Measurements from ENCODE around the gene MPND. TPM values are rescaled to one million over a fixed set of nuclear protein-coding genes. Genes with fewer than 3 reads are reported as not detected.

The MPND gene
- total RNA-seq, 1 experiment from 2014 or later, result 24.3 TPM

DNA sequence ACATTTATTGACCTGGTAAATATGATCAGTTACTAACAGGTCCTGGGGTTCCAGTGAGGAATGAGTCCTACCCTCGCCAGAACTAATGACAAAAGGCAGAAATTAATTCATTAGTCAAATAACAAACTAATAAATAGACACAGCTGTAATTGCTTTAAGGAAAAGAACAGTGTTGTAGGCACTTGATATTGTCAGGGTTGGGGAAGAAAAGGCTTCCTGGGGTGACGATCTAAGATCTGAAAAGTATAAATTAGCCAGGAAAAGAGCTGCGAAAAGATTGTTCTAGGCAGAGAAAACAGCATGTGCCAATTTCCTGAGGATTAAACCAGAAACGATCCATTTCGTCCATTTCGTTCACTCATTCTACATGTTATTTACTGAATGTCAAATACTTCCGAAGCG, 58.4 kb downstream of the MPND start:
- Histone ChIP-seq H3K27me3 (ENCODE audit: insufficient read depth, low read length) (no peaks in the 10 kb centered on the region), H3K27ac (ENCODE audit: low read depth, low read length) (peak overlapping the region; percentile 26; the same call in 1 of the 2 replicates), H3K9me3 (ENCODE audit: control insufficient read depth in 1 of 2, insufficient read depth in 1 of 2, low read depth in 1 of 2, low read length in 2 of 2) (no peaks in the 10 kb centered on the region), H3K9me2 (ENCODE audit: insufficient read depth) (no peaks in the 10 kb centered on the region), H3K4me3 (replicated peaks in 1 of 2; ENCODE audit: low read depth in 1 of 2, low read length in 2 of 2) (peak overlapping the region; percentile 31 to 36), H3K36me3 (ENCODE audit: control insufficient read depth in 1 of 2, insufficient read depth in 2 of 2, low read length in 2 of 2) (peaks cover 0 to 23% of the 10 kb centered on the region in 2 experiments; a peak in 3 of 4 replicates), H3K9ac (ENCODE audit: low read length) (peak overlapping the region; percentile 53), H3K4me2 (ENCODE audit: low read length) (peak overlapping the region; percentile 98), H3K79me2 (ENCODE audit: insufficient read depth, low read length) (peaks cover 77% of the 10 kb centered on the region), H3K4me1 (ENCODE audit: control insufficient read depth in 1 of 2, insufficient read depth in 2 of 2, low read length in 2 of 2) (peaks cover 16 to 44% of the 10 kb centered on the region in 2 experiments), H2AFZ (ENCODE audit: low read depth, low read length, poor library complexity, severe bottlenecking) (no peak overlapping the region), H4K20me1 (ENCODE audit: insufficient read depth) (peaks cover 20% of the 10 kb centered on the region)
- DNase-seq (ENCODE audit: low read depth, low spot score) (no peak), ATAC-seq (no peak)
- TF ChIP-seq, protein P1, sequence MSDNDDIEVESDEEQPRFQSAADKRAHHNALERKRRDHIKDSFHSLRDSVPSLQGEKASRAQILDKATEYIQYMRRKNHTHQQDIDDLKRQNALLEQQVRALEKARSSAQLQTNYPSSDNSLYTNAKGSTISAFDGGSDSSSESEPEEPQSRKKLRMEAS (IDR thresholded peaks at IDR 0.05), result no peak
- TF ChIP-seq, protein P2, sequence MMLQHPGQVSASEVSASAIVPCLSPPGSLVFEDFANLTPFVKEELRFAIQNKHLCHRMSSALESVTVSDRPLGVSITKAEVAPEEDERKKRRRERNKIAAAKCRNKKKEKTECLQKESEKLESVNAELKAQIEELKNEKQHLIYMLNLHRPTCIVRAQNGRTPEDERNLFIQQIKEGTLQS (IDR thresholded peaks at IDR 0.05), result no peak
- TF ChIP-seq, protein P3, sequence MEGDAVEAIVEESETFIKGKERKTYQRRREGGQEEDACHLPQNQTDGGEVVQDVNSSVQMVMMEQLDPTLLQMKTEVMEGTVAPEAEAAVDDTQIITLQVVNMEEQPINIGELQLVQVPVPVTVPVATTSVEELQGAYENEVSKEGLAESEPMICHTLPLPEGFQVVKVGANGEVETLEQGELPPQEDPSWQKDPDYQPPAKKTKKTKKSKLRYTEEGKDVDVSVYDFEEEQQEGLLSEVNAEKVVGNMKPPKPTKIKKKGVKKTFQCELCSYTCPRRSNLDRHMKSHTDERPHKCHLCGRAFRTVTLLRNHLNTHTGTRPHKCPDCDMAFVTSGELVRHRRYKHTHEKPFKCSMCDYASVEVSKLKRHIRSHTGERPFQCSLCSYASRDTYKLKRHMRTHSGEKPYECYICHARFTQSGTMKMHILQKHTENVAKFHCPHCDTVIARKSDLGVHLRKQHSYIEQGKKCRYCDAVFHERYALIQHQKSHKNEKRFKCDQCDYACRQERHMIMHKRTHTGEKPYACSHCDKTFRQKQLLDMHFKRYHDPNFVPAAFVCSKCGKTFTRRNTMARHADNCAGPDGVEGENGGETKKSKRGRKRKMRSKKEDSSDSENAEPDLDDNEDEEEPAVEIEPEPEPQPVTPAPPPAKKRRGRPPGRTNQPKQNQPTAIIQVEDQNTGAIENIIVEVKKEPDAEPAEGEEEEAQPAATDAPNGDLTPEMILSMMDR (IDR thresholded peaks at IDR 0.05 in 2 of 3, conservative IDR thresholded peaks at IDR 0.05 in 1 of 3; ENCODE audit: borderline replicate concordance in 1 of 3, insufficient read depth in 1 of 3, low read depth in 2 of 3, low read length in 2 of 3), result no peak
- TF ChIP-seq EZH2 (IDR thresholded peaks at IDR 0.05), result no peak
- TF ChIP-seq CBX3 (IDR thresholded peaks at IDR 0.05; ENCODE audit: low read depth), result no peak
- no peak for TF ChIP-seq POLR2AphosphoS5 (IDR thresholded peaks at IDR 0.05; ENCODE audit: low read depth, low read length)
- no peak for TF ChIP-seq EZH2phosphoT487 (IDR thresholded peaks at IDR 0.05; ENCODE audit: borderline replicate concordance)
- no peak for TF ChIP-seq YY1 (IDR thresholded peaks at IDR 0.05; ENCODE audit: extremely low read depth, insufficient replicate concordance, low read depth, low read length)
- TF ChIP-seq EGR1 (IDR thresholded peaks at IDR 0.05; ENCODE audit: low read depth), result no peak
- no peak for TF ChIP-seq POLR2A (IDR thresholded peaks at IDR 0.05; ENCODE audit: borderline replicate concordance, extremely low read depth, insufficient read depth, insufficient read length)
- no peak for TF ChIP-seq FOSL1 (IDR thresholded peaks at IDR 0.05; ENCODE audit: low read depth)
- TF ChIP-seq SRF (IDR thresholded peaks at IDR 0.05; ENCODE audit: low read depth), result no peak
- TF ChIP-seq CEBPB (IDR thresholded peaks at IDR 0.05; ENCODE audit: low read depth), result no peak
- no peak for TF ChIP-seq ZNF274 (IDR thresholded peaks at IDR 0.05; ENCODE audit: low read depth, low read length)
- TF ChIP-seq JUND (IDR thresholded peaks at IDR 0.05), result no peak
- ChIA-PET RAD21 (ENCODE audit: low non-redundant PET in 1 of 2, low total read pairs in 2 of 2, uncharacterized antibody in 2 of 2, unreplicated experiment in 2 of 2) (no interaction called here), POLR2A (interaction anchor here (0.8 to 1.5 kb wide), 4 partner anchors 35 to 69 kb away, joined by 4 to 8 read pairs (median 6); partner anchors contain the start of genes HDGFL2 and MPND), CTCF (interaction anchor here (0.9 to 2.2 kb wide), 5 partner anchors 13 to 135 kb away, joined by 3 to 25 read pairs (median 4); no protein-coding TSS in a partner anchor)
- BruUV-seq (replicated peaks), result no TSS peak
- intact Hi-C loops (cut with micrococcal nuclease), result loop anchor here (2.0 to 5.0 kb wide), 2 partner anchors 25 to 39 kb away; no protein-coding TSS in a partner anchor
